ENCODE results near the gene XKR7.
A peak's percentile ranks its signal among the peaks of the same experiment; 100 is the strongest.

Gene XKR7

DNA sequence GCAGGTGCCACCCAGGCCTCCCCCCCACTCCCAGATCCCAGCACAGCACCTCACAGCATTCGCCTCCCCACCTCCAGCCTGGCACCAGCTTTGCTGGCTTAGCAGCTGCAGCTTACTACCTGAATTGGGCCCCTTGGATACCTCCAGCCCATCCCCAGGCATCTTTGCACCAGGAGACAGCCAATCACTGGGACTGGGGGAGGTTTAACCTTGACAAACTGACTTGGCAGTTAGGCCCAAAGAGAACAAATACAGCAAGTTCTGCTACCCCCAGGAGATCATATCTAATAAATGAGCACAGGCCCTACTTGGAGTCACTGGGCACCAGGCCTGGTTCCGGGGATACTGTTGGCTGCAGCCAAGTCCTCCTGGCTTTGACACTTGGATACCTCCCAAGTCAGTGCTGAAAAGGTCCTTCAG lies 24.9 kb upstream of the XKR7 start:
- DNase-seq: peak in 10 of 14 donors; percentile 6 to 65 (median 39)

DNA sequence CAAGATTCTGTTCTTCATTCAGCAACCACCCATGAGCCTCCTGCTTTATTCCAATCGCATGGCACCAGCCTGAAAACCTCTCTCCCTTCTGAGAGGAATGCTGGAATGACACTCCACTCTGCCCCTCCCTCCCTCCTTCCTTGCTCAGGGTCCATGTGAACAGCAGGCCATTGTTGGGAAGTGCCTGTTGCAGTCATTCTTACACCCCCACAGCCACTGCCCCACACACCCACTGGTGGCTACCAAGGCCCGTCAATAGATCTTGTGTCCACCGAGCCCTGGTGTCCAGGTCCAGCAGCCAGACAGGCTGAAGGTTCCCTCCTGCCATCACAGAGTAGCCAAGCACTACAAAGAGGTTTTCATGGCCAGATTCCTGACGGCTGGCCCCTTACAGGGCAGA lies 22.6 kb upstream of the XKR7 start:
- no peak for DNase-seq

- DNase-seq: peak in 8 of 14 donors; percentile 2 to 66 (median 32)
Observed at GRCh38 chr20:31945785-31946184, 22.2 kb upstream of the XKR7 start.

DNA sequence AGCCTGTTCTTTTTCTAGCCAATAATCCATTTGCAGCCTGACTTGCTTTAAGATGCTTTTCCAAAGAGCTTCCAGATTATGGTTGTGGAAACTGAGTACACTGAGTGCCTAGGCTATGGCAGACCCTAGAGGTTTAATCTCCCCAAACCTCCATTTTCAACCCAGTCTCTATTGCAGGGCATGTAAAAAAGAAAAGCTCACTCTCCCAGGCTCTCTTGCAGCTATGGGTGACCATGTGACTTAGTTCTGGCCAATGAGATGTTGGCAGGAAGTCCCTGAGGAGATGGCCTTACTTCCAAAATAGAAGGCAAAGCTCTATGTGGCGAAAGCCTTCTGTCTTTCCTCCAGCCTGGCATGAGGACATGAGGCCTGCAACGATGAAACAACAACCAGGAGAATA lies 19.9 kb upstream of the XKR7 start:
- no peak for DNase-seq

DNA sequence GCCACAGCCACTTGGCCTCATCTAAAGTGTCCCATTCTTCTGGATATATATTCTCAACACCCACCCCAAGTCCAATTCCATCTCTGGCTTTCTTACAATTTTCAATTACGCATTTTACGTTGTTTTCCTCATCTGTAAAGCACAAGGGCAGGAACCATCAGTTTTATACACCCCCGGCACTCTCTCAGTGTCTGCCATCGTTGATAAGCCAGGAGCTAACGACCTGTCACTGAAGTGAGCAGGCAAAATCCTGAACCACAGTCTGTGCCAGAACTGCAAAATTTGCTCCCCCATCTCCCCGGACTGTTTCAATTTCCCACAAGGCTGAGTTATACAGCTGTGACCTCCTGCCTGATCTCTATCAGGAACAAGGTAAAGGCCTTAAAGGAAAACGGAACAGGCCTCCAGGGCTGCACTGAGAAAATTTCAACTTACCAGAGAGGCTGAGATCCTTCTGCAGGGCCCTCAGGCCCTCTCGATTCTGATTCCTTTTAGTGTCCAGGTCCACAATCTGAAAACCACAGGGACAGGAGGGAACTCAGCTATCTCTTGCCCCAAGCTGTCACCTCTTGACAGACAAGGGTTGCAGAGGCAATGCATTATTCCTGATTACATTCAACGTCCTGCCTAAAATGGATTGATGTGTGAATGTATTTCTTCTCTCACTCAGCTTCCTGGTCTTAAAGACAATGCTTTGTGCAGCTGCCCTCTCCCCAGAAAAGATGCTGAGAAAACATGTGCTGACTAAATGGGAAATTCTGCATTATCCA lies 17.9 kb upstream of the XKR7 start:
- no peak for DNase-seq

DNA sequence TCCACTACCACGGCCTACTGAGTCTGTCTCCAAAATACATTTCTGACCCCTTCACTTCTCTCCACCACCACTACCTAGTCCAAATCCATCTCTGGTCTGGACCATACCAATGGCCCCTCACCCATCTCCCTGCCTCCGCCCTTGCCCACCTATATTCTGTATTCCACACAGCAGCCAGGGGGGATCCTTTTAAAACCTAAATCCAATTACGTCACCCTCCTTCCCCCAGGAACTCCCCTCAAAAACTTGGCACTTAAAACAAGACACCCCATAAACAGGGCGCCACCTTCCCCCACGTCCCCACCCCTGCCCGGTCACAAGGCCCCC lies 16.8 kb upstream of the XKR7 start:
- DNase-seq: no peak

GRCh38 chr20:31951530-31952453 lies 16.2 kb upstream of the XKR7 start, which contains the start of gene PDRG1:
Gene PDRG1 (minus strand): TSS chr20:31952046. CDS start chr20:31951961, 85 bp downstream.
- DNase-seq: peak; percentile 30 to 96 (median 81)

GRCh38 chr20:31953556-31954148 lies 14.3 kb upstream of the XKR7 start:
- no peak for DNase-seq

DNA sequence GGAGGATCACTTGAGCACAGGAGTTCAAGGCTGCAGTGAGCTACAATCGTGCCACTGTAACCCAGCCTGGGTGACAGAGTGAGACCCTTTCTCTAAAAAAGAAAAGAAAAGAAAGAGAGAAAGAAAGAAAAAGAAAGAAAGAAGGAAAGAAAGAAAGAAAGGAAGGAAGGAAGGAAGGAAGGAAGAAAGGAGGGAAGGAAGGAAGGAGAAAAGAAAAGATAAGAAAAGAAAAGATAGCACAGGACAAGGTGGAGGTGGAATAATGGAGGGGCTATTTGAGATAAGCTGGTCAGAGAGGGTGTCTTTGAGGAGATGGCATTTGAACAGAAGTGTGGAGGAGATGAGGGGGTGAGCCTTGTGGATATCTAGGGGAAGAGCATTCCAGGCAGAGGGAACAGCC lies 13.5 kb upstream of the XKR7 start:
- no peak for DNase-seq

DNA sequence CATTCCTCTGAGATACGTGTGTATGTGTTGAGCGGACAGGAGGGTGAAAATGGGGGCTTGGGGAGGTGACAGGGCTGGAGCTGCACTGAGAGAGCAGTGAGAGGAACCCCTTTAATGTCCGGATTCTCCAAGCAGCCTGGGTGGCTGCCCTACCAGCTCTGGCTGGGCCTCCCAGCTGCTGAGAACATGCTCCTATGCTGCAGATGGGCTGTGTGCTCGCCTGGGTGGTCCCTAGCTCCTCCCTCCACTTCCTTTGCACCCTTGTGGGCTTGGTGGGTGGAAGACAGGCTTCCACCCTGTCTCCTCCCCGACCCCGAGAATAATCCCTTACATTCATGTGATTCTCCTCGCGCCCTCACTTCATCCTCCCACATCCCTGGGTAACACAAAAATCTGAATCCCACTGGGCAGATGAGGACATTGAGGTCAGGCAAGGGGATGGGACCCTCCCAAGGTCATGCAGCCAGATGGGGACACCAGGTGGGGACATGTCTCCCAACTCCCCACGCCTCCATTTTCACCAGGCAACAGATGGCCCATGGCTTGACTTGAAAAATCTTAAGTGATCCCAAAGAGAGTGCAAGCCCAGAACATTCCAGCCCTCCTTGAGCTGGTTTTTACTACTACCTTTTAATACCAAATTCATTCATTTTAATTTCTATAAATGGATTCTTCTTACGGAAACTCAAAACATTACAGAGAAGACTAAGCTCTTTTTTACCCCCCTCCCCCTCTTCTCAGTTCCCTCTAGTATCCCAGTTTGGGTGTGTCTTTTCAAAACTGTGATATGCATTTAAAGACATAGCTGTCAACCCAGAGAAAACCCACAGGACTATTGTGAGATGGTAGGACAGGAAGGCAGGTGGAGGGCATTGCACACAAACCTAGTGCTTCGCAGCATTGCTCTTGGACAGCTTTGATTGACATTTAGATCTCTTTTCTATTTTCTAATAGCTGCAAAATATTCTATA lies 11.1 kb upstream of the XKR7 start:
- no peak for DNase-seq

GRCh38 chr20:31962761-31963160 lies 5.2 kb upstream of the XKR7 start:
- DNase-seq: no peak

DNA sequence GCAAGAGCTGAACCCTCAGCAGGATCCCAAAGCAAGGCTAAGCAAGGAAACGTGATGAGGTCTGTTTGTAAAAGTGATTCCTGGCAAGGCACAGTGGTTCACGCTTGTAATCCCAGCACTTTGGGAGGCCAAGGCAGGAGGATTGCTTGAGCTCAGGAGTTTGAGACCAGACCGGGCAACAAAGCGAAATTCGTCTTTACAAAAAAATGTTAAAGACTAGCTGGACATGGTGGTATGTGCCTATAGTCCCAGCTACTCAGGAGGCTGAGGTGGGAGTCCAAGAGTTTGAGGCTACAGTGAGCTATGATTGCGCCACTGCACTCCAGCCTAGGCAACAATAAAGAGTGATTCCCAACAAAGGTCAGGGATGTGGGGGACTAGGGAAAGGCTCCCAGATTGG lies 4.1 kb upstream of the XKR7 start:
- no peak for DNase-seq

DNA sequence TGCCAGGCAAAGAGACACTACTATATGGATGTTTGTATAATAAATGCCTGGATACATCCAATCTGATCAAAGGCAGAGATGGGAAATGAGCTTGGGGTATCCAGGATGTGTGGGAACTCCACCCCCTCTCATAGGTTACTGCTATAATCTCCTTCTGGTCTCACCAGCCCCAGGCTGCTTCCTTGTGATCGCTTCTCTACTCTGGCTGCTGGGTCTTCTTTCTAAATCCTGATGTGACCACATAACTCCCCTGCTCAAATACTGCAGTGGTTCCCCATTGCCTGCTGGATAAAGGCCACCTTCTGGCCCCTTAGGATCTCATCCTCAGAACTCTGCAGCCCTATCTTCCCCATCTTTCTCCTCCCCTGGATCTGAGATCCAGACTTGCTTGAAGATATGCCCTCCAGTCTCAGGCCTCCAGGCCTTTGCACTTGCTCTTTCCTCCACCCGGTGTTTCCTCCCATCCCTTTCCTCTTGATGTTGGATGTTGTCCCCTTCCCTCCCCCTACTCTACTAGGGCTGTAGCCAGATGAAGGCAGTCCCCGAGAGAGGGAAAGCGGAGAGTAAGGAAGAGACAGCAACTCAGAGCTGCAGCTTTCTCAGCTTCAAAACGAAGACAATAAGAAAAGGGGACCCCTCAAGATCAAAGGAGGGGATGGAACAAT lies 828 bp upstream of the XKR7 start:
- peak in 1 of 14 donors; percentile 34 for DNase-seq

GRCh38 chr20:31968291-31969126 lies 558 bp downstream of the XKR7 start:
- peak in 12 of 14 donors; percentile 5 to 60 (median 32) for DNase-seq

DNA sequence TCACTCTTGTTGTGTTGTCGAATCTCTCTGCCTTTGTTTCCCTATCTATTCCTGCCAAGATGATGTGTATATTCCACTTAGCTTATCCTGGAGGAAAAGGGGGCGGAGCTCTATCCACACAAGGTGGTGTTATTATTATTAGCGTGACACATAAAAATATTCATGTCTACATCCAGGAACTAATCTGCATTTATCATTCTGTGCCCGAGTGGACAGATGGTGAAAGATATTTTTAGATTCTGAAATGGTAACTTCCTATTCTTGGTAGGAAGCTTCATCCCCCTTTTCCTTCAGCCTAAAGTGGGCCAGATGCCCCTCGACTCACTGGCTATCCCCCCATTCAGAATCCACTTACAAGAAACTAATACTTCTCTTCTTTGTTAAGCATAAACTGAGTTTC lies 2.0 kb downstream of the XKR7 start:
- DNase-seq: peak in 1 of 14 donors; percentile 79

DNA sequence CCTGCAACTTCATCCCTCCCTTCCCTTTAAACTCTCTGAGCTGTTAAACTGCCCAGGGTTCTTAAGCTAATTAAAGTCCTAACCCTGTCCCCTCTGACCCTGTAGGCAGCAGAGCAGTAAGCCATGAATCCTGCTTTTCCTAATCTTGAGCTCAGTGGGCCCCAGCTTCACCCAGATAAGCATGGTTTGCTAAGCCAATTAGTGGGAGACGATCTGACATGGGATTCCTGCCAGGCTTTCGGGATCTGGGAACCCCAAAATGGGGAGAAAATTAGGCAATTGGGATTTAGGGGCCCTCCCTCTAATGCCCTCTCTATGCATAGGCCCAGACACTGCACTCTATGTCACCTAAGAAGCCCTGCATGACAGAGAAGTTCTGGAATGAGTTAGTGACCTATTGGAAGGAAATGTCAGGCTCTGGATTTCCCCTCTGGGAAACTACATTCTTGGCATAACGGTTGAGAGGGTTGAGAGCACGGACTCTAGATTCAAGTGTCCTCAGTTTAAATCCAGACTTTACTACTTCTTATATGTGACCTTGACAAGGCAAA lies 4.6 kb downstream of the XKR7 start:
- no peak for DNase-seq

DNA sequence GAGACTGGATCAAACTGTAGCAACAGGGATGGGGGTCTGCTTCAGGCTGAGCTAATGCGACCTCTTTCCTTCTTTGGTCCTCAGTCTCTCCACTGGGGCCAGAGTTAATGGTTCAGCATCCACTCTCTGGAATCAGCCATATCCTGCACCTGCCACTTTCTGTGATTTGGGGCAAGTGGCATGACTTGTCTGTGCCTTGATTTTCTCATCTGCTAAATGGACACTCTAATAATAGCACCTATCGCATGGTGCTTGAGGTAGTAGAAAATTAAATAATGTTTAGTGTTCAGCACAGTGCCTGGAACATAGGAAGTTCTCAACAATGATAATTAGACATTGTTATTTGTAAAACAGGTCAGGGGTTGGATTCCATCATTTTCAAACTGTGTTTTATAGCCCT lies 6.3 kb downstream of the XKR7 start:
- no peak for DNase-seq

DNA sequence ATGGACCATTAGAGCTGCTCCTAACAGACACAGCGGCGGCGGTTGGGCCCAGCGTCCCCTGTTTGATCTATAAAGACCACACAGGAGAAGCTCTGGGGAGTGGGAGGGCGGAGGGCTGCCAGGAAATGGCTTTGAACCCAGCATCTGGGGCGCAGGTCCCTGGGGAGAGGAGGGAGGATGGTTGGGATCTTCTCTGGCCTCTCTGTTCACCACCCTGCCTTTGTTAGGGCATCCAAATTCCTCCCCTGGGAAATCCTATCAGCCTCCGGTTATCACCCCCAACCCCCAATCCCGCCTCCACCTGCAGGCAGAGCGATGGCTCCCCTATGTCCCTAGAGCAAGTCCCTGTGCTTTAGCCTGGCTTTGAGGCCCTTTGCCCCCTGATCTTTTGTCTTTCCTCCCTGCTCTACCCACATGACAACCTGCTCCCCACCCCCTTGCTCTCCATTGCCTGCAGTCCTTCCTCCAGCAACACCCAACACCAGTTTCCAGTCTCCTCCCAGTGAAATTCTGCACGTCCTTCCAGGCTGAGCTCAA lies 7.1 kb downstream of the XKR7 start:
- DNase-seq: peak in 1 of 14 donors; percentile 20

- DNase-seq: no peak
Observed at GRCh38 chr20:31975874-31976273, 7.9 kb downstream of the XKR7 start.

DNA sequence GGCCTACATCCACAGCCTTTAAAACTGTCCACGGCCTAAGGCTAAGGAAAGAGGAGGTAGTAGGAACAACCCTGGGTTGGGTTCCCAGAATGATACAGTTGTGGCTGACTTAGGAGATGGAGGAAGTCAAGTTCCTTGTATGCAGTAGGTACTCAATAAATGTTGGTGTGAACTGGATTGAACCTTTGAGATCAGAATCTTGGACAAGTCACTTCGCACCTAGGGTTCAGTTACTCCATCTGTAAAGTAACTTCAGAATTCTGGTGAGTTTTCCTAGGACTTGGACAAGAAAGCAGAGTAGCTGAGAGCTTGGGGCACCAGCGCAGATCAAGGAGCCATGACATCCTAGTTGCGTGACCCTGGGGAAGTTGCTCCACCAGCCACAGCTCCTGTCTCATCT lies 9.1 kb downstream of the XKR7 start:
- DNase-seq: no peak
